ENCODE measurements around the gene CAPN9. TPM values are rescaled to one million over a fixed set of nuclear protein-coding genes. Genes with fewer than 3 reads are reported as not detected.

Gene CAPN9
- total RNA-seq, 1 donor from 2014 or later, result 8.7 TPM

DNA sequence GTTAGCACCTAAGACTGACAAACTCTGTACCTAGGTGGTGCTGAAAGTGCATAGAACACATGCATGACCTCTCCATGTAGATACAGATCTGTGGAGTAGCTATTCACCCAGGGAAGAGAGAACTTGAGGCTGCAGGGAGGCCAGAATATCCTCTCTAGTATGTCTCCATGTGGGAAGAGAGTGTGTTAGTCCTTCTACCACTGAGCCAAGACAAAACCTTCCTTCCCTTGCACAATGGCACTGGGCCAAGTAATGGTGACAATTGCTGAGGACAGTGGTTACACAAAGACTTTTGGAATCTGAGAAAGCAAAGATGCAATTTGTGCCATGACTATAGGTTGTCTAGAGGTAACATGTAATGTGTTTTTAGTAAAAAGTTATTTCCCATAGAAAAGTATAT is 68.8 kb downstream of the CAPN9 start:
- Mint-ChIP-seq H3K9me3 (ENCODE audit: low read depth) (peaks cover 21% of the 10 kb centered on the region), H3K36me3 (ENCODE audit: insufficient read depth) (peaks cover 6% of the 10 kb centered on the region), H3K4me3 (ENCODE audit: low read depth) (no peak overlapping the region), H3K27me3 (no peaks in the 10 kb centered on the region), H3K27ac (no peak overlapping the region), H3K4me1 (ENCODE audit: low read depth) (no peaks in the 10 kb centered on the region)
- TF ChIP-seq, protein P1, sequence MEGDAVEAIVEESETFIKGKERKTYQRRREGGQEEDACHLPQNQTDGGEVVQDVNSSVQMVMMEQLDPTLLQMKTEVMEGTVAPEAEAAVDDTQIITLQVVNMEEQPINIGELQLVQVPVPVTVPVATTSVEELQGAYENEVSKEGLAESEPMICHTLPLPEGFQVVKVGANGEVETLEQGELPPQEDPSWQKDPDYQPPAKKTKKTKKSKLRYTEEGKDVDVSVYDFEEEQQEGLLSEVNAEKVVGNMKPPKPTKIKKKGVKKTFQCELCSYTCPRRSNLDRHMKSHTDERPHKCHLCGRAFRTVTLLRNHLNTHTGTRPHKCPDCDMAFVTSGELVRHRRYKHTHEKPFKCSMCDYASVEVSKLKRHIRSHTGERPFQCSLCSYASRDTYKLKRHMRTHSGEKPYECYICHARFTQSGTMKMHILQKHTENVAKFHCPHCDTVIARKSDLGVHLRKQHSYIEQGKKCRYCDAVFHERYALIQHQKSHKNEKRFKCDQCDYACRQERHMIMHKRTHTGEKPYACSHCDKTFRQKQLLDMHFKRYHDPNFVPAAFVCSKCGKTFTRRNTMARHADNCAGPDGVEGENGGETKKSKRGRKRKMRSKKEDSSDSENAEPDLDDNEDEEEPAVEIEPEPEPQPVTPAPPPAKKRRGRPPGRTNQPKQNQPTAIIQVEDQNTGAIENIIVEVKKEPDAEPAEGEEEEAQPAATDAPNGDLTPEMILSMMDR (IDR thresholded peaks at IDR 0.05; ENCODE audit: unreplicated experiment), result no peak
- DNase-seq (ENCODE audit: low spot score, unreplicated experiment), result no peak

DNA sequence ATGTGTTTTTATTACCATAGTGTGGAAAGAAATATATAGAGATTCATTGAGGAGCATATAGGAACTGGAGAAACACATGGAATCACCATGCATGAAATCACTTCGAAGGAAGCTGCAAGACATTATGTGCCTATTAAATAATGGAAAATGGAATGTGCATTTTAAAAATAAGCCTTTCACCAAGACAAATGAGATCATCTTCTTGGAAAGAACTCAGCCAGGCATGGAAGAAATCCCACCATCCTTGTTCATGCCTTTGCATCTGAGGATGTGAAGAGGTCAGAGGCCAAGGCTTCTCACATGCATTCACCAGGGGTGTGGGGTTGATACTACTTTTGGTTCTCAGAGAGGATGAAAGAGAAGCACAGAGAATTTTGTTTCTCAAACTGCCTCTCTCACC is 71.2 kb downstream of the CAPN9 start:
- Mint-ChIP-seq H3K4me3 (ENCODE audit: low read depth) (no peak overlapping the region), H3K4me1 (ENCODE audit: low read depth) (no peaks in the 10 kb centered on the region), H3K9me3 (ENCODE audit: low read depth) (peaks cover 4% of the 10 kb centered on the region), H3K27ac (no peak overlapping the region), H3K36me3 (ENCODE audit: insufficient read depth) (no peaks in the 10 kb centered on the region), H3K27me3 (no peaks in the 10 kb centered on the region)
- TF ChIP-seq, protein P1 (IDR thresholded peaks at IDR 0.05; ENCODE audit: unreplicated experiment), result no peak
- no peak for DNase-seq (ENCODE audit: low spot score, unreplicated experiment)

DNA sequence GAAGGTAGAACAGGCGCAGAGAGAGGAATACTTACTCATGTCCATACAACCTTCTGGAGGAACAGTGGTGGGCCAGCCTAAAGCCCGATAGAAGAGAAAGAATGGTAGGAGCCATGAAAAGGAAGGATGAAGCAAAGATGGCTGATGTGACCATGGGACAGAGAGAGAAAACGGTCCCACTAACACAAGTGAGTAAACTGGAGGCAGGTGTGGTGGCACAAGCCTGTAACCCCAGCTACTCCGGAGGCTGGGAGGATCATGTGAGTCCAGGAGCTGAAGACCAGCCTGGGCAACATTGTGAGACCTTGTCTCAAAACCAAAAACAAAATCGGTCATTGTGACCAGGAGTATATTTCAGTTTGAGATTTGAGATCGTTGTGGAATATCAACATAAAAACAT is 71.7 kb downstream of the CAPN9 start:
- no peaks in the 10 kb centered on the region for H3K36me3 Mint-ChIP-seq (ENCODE audit: insufficient read depth)
- no peak overlapping the region for H3K4me3 Mint-ChIP-seq (ENCODE audit: low read depth)
- TF ChIP-seq, protein P1 (IDR thresholded peaks at IDR 0.05; ENCODE audit: unreplicated experiment), result no peak
- H3K4me1 Mint-ChIP-seq (ENCODE audit: low read depth), result peaks cover 3% of the 10 kb centered on the region
- peaks cover 1% of the 10 kb centered on the region for H3K9me3 Mint-ChIP-seq (ENCODE audit: low read depth)
- no peaks in the 10 kb centered on the region for H3K27me3 Mint-ChIP-seq
- H3K27ac Mint-ChIP-seq, result no peak overlapping the region
- DNase-seq (ENCODE audit: low spot score, unreplicated experiment), result no peak

DNA sequence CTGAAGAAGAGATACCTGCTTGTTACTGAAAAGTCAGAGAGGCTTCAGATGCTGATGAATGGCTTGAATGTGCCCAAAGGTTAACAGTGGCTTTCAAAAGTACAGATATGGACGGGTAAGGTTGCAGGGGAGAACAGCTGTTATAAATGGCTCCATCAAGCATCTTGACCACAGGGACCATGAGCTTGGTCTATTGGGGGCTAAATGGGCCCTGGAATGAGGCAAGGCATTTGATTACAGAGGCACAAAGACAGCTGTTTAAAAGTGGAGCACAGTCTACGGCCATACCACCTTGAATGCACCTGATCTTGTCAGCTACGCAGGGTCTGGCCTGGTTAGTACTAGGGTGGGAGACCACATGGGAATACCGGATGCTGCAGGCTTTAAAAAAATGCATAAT is 72.8 kb downstream of the CAPN9 start:
- DNase-seq (ENCODE audit: low spot score, unreplicated experiment), result no peak

DNA sequence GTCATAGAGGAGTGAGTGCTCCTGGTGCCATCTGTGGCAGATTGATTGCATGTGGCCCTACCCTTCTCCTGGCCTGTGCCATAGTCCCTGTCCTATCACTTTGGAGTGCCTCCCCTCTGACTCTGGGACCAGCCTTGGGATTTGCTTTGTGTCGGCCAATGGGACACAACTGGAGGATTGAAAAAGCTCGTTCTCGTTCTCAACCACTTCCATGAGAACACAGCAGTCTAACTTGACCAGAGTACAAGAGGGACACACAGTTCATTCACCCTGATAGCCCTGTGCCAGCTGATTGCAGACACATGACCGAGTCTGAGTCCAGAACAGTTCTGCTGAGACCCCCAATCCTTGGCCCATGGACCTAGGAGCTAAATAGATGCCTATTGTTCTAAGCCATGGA is 73.4 kb downstream of the CAPN9 start:
- peaks cover 16% of the 10 kb centered on the region for H3K4me1 Mint-ChIP-seq (ENCODE audit: low read depth)
- no peak overlapping the region for H3K4me3 Mint-ChIP-seq (ENCODE audit: low read depth)
- H3K27ac Mint-ChIP-seq, result no peak overlapping the region
- TF ChIP-seq, protein P1 (IDR thresholded peaks at IDR 0.05; ENCODE audit: unreplicated experiment), result no peak
- no peaks in the 10 kb centered on the region for H3K27me3 Mint-ChIP-seq
- DNase-seq (ENCODE audit: low spot score, unreplicated experiment), result no peak
- H3K36me3 Mint-ChIP-seq (ENCODE audit: insufficient read depth), result no peaks in the 10 kb centered on the region
- H3K9me3 Mint-ChIP-seq (ENCODE audit: low read depth), result no peaks in the 10 kb centered on the region

More for the DNA sequence above, 72.8 kb downstream of the CAPN9 start:
- no peaks in the 10 kb centered on the region for H3K36me3 Mint-ChIP-seq (ENCODE audit: insufficient read depth)
- H3K9me3 Mint-ChIP-seq (ENCODE audit: low read depth), result no peaks in the 10 kb centered on the region
- H3K27ac Mint-ChIP-seq, result no peak overlapping the region
- TF ChIP-seq, protein P1 (IDR thresholded peaks at IDR 0.05; ENCODE audit: unreplicated experiment), result no peak
- H3K4me3 Mint-ChIP-seq (ENCODE audit: low read depth), result no peak overlapping the region
- H3K4me1 Mint-ChIP-seq (ENCODE audit: low read depth), result peaks cover 10% of the 10 kb centered on the region
- H3K27me3 Mint-ChIP-seq, result no peaks in the 10 kb centered on the region
